ENCODE results near the gene CTNNA3.

Gene CTNNA3

GRCh38 chr10:66929375-66929774, 766.6 kb downstream of the CTNNA3 start:
- no peak for ATAC-seq (ENCODE audit: low read depth)
- Histone ChIP-seq H3K4me3 (ENCODE audit: severe bottlenecking) (no peak overlapping the region), H3K36me3 (ENCODE audit: low read depth) (no peaks in the 10 kb centered on the region), H3K9me3 (ENCODE audit: severe bottlenecking) (no peaks in the 10 kb centered on the region), H3K27me3 (ENCODE audit: insufficient read depth, poor library complexity, severe bottlenecking) (peaks cover 58% of the 10 kb centered on the region), H3K27ac (ENCODE audit: poor library complexity, severe bottlenecking) (no peak overlapping the region), H3K4me1 (ENCODE audit: insufficient read depth, poor library complexity, severe bottlenecking) (no peaks in the 10 kb centered on the region)
- TF ChIP-seq CTCF (IDR thresholded peaks at IDR 0.05; ENCODE audit: poor library complexity, severe bottlenecking), result no peak
- no peak for DNase-seq (ENCODE audit: low spot score)

GRCh38 chr10:66928776-66929175, 767.2 kb downstream of the CTNNA3 start:
- TF ChIP-seq CTCF (IDR thresholded peaks at IDR 0.05; ENCODE audit: poor library complexity, severe bottlenecking), result no peak
- ATAC-seq (ENCODE audit: low read depth), result no peak
- H3K27me3 ChIP-seq (ENCODE audit: insufficient read depth, poor library complexity, severe bottlenecking), result peaks cover 63% of the 10 kb centered on the region
- H3K4me3 ChIP-seq (ENCODE audit: severe bottlenecking), result no peak overlapping the region
- H3K27ac ChIP-seq (ENCODE audit: poor library complexity, severe bottlenecking), result no peak overlapping the region
- H3K9me3 ChIP-seq (ENCODE audit: severe bottlenecking), result no peaks in the 10 kb centered on the region
- H3K4me1 ChIP-seq (ENCODE audit: insufficient read depth, poor library complexity, severe bottlenecking), result no peaks in the 10 kb centered on the region
- no peaks in the 10 kb centered on the region for H3K36me3 ChIP-seq (ENCODE audit: low read depth)
- DNase-seq (ENCODE audit: low spot score), result no peak

GRCh38 chr10:66927971-66928770, 767.8 kb downstream of the CTNNA3 start:
- Histone ChIP-seq H3K4me3 (ENCODE audit: severe bottlenecking) (no peak overlapping the region), H3K36me3 (ENCODE audit: low read depth) (no peaks in the 10 kb centered on the region), H3K27ac (ENCODE audit: poor library complexity, severe bottlenecking) (no peak overlapping the region), H3K27me3 (ENCODE audit: insufficient read depth, poor library complexity, severe bottlenecking) (peaks cover 66% of the 10 kb centered on the region), H3K9me3 (ENCODE audit: severe bottlenecking) (no peaks in the 10 kb centered on the region), H3K4me1 (ENCODE audit: insufficient read depth, poor library complexity, severe bottlenecking) (no peaks in the 10 kb centered on the region)
- ATAC-seq (ENCODE audit: low read depth) (no peak), DNase-seq (ENCODE audit: low spot score) (no peak)
- no peak for TF ChIP-seq CTCF (IDR thresholded peaks at IDR 0.05; ENCODE audit: poor library complexity, severe bottlenecking)

GRCh38 chr10:66927251-66927935, 768.6 kb downstream of the CTNNA3 start:
- Histone ChIP-seq H3K4me3 (ENCODE audit: severe bottlenecking) (no peak overlapping the region), H3K27me3 (ENCODE audit: insufficient read depth, poor library complexity, severe bottlenecking) (peaks cover 66% of the 10 kb centered on the region), H3K27ac (ENCODE audit: poor library complexity, severe bottlenecking) (no peak overlapping the region), H3K9me3 (ENCODE audit: severe bottlenecking) (no peaks in the 10 kb centered on the region), H3K4me1 (ENCODE audit: insufficient read depth, poor library complexity, severe bottlenecking) (no peaks in the 10 kb centered on the region), H3K36me3 (ENCODE audit: low read depth) (no peaks in the 10 kb centered on the region)
- no peak for TF ChIP-seq CTCF (IDR thresholded peaks at IDR 0.05; ENCODE audit: poor library complexity, severe bottlenecking)
- DNase-seq (ENCODE audit: low spot score) (no peak), ATAC-seq (ENCODE audit: low read depth) (no peak)

GRCh38 chr10:66926841-66927240, 769.2 kb downstream of the CTNNA3 start:
- Histone ChIP-seq H3K27ac (ENCODE audit: poor library complexity, severe bottlenecking) (no peak overlapping the region), H3K4me1 (ENCODE audit: insufficient read depth, poor library complexity, severe bottlenecking) (no peaks in the 10 kb centered on the region), H3K9me3 (ENCODE audit: severe bottlenecking) (no peaks in the 10 kb centered on the region), H3K36me3 (ENCODE audit: low read depth) (no peaks in the 10 kb centered on the region), H3K4me3 (ENCODE audit: severe bottlenecking) (no peak overlapping the region), H3K27me3 (ENCODE audit: insufficient read depth, poor library complexity, severe bottlenecking) (peaks cover 66% of the 10 kb centered on the region)
- no peak for TF ChIP-seq CTCF (IDR thresholded peaks at IDR 0.05; ENCODE audit: poor library complexity, severe bottlenecking)
- no peak for DNase-seq (ENCODE audit: low spot score)
- ATAC-seq (ENCODE audit: low read depth), result no peak
